LoVo (cell line): Measurements from ENCODE around the gene FADS2.

Experiments
- DNase-seq: peaks from one replicate; pipeline ENCODE4 v3.0.0-alpha.2; 2016; ENCODE audit warnings: low spot score

Gene FADS2

GRCh38 chr11:61827571-61828378 lies at the start of gene FADS2:
TSS of gene FADS2 (plus strand) at chr11:61828300. CDS start at chr11:61828391, 91 bp downstream.
- DNase-seq = no peak

GRCh38 chr11:61778357-61778886 lies 49.7 kb upstream of the FADS2 start:
- DNase-seq = no peak

GRCh38 chr11:61778920-61779650 lies 49.0 kb upstream of the FADS2 start:
- DNase-seq = no peak

- DNase-seq = no peak
Observed at GRCh38 chr11:61779666-61780525, 48.2 kb upstream of the FADS2 start.

- DNase-seq = no peak
Observed at GRCh38 chr11:61780581-61781162, 47.4 kb upstream of the FADS2 start.

GRCh38 chr11:61781585-61781984 lies 46.5 kb upstream of the FADS2 start:
- DNase-seq = no peak

- no peak for DNase-seq
Observed at GRCh38 chr11:61782299-61782698, 45.8 kb upstream of the FADS2 start.

GRCh38 chr11:61782841-61783240 lies 45.3 kb upstream of the FADS2 start:
- no peak for DNase-seq

GRCh38 chr11:61783717-61784505 lies 44.2 kb upstream of the FADS2 start:
- no peak for DNase-seq

- DNase-seq = no peak
Observed at GRCh38 chr11:61784506-61784805, 43.6 kb upstream of the FADS2 start.

- no peak for DNase-seq
Observed at GRCh38 chr11:61785837-61786402, 42.2 kb upstream of the FADS2 start.

- peak; percentile 40 for DNase-seq
Observed at GRCh38 chr11:61787928-61788491, 40.1 kb upstream of the FADS2 start.

- DNase-seq = peak; percentile 90
Observed at GRCh38 chr11:61791737-61792309, 36.3 kb upstream of the FADS2 start.

GRCh38 chr11:61792310-61793082 lies 35.6 kb upstream of the FADS2 start, which contains the start of the genes FEN1 and TMEM258:
TSS of gene FEN1 (plus strand) at chr11:61792911. CDS start at chr11:61795362, 2,451 bp downstream.
TSS of gene TMEM258 (minus strand) at chr11:61792599. CDS start at chr11:61792558, 41 bp downstream.
- peak; percentile 92 for DNase-seq

- no peak for DNase-seq
Observed at GRCh38 chr11:61793083-61793828, 34.8 kb upstream of the FADS2 start.

- no peak for DNase-seq
Observed at GRCh38 chr11:61793829-61794204, 34.3 kb upstream of the FADS2 start.

- no peak for DNase-seq
Observed at GRCh38 chr11:61794579-61794978, 33.5 kb upstream of the FADS2 start.

- DNase-seq = no peak
Observed at GRCh38 chr11:61795459-61795858, 32.6 kb upstream of the FADS2 start.
